Stimulated activated CD4-positive, alpha-beta T cell treated with anti-CD3 and anti-CD28 coated beads, Interleukin-15, amount 100 ng/mL, for 48 hours (primary cell): ENCODE results near the gene HNRNPU.

Experiments
- DNase-seq, 2 donors: peaks; one replicate each; pipeline ENCODE4 v3.0.0-alpha.2; 2020; ENCODE audit warnings: low read depth in 2 of 2

Gene HNRNPU

GRCh38 chr1:244864253-244865027 is at the start of gene HNRNPU:
Gene HNRNPU (minus strand): TSS chr1:244864543. CDS start chr1:244864307, 236 bp downstream.
- peak; percentile 89 to 96 for DNase-seq

- no peak for DNase-seq
These were observed 49.5 kb upstream of the HNRNPU start for GRCh38 chr1:244913806-244914205.

- no peak for DNase-seq
These were observed 39.8 kb upstream of the HNRNPU start for GRCh38 chr1:244904119-244904518.

GRCh38 chr1:244901400-244902015 is 37.2 kb upstream of the HNRNPU start:
- DNase-seq: no peak

- DNase-seq: no peak
These were observed 33.3 kb upstream of the HNRNPU start for GRCh38 chr1:244897476-244898254.

- no peak for DNase-seq
These were observed 32.2 kb upstream of the HNRNPU start for GRCh38 chr1:244896550-244896949.

GRCh38 chr1:244893836-244894235 is 29.5 kb upstream of the HNRNPU start:
- no peak for DNase-seq

- no peak for DNase-seq
These were observed 22.9 kb upstream of the HNRNPU start for GRCh38 chr1:244887281-244887680.

GRCh38 chr1:244881552-244882280 is 17.4 kb upstream of the HNRNPU start:
- no peak for DNase-seq

- no peak for DNase-seq
These were observed 14.3 kb upstream of the HNRNPU start for GRCh38 chr1:244878681-244879080.

GRCh38 chr1:244876228-244876910 is 12.0 kb upstream of the HNRNPU start:
- DNase-seq: no peak

GRCh38 chr1:244874974-244875579 is 10.7 kb upstream of the HNRNPU start:
- DNase-seq: no peak

GRCh38 chr1:244869950-244870349 is 5.6 kb upstream of the HNRNPU start:
- no peak for DNase-seq

- no peak for DNase-seq
These were observed 5.1 kb upstream of the HNRNPU start for GRCh38 chr1:244869364-244869827.

GRCh38 chr1:244868484-244869363 is 4.4 kb upstream of the HNRNPU start:
- no peak for DNase-seq

GRCh38 chr1:244866355-244866754 is 2.0 kb upstream of the HNRNPU start:
- DNase-seq: no peak

- DNase-seq: no peak
These were observed 1.5 kb upstream of the HNRNPU start for GRCh38 chr1:244865820-244866219.

- peak in 1 of 2 donors; percentile 15 for DNase-seq
These were observed 657 bp upstream of the HNRNPU start for GRCh38 chr1:244865028-244865371.

- peak; percentile 4 to 25 for DNase-seq
These were observed 671 bp downstream of the HNRNPU start for GRCh38 chr1:244863491-244864252.
